Spleen (tissue), 11 donors: Measurements from ENCODE around the gene MON2. TPM values are rescaled to one million over a fixed set of nuclear protein-coding genes. Genes with fewer than 3 reads are reported as not detected.

Experiments used
- DNase-seq: peaks from one replicate; pipeline ENCODE4 v3.0.0-alpha.2; 2020
- H3K27ac ChIP-seq, 8 donors: fragments of 200-600 bp; sonication (generic) in 7 of 8; 1 replicate in 4 of 8; 2 replicates in 4 of 8; pipeline versions ENCODE4 v1.5.0 to v1.8.0; 2016 to 2021; ENCODE audit warnings: inconsistent platforms in 4 of 8, mild to moderate bottlenecking in 4 of 8, moderate library complexity in 1 of 8
- H3K27me3 ChIP-seq, 7 donors: fragments of 200-600 bp; sonication (generic) in 6 of 7; replicated peaks in 1 of 7; 1 replicate in 4 of 7; 2 replicates in 3 of 7; pipeline versions ENCODE4 v1.5.0 to v1.8.0; 2016 to 2021; ENCODE audit warnings: inconsistent platforms in 3 of 7, mild to moderate bottlenecking in 1 of 7
- H3K36me3 ChIP-seq, 6 donors: fragments of 200-600 bp; sonication (generic) in 5 of 6; 1 replicate in 4 of 6; 2 replicates in 2 of 6; pipeline versions ENCODE4 v1.5.0 to v1.8.0; 2016 to 2021; ENCODE audit warnings: inconsistent platforms in 2 of 6
- H3K4me1 ChIP-seq, 6 donors: fragments of 200-600 bp; sonication (generic) in 5 of 6; 1 replicate in 3 of 6; 2 replicates in 3 of 6; pipeline versions ENCODE4 v1.5.0 to v1.8.0; 2016 to 2021; ENCODE audit warnings: inconsistent platforms in 3 of 6
- H3K4me3 ChIP-seq, 8 donors: fragments of 200-600 bp; sonication (generic) in 7 of 8; 1 replicate in 4 of 8; 2 replicates in 4 of 8; pipeline versions ENCODE4 v1.5.0 to v1.8.0; 2016 to 2021; ENCODE audit warnings: inconsistent platforms in 4 of 8, mild to moderate bottlenecking in 4 of 8, moderate library complexity in 2 of 8
- H3K9me3 ChIP-seq, 8 donors: fragments of 200-600 bp; sonication (generic) in 7 of 8; 1 replicate in 4 of 8; 2 replicates in 4 of 8; pipeline versions ENCODE4 v1.5.0 to v1.8.0; 2016 to 2021; ENCODE audit warnings: inconsistent platforms in 4 of 8
- CTCF ChIP-seq, 11 experiments: fragments of 200-600 bp in 7 of 11; fragments of 450-650 bp in 4 of 11; sonication (generic) in 4 of 11; IDR thresholded peaks in 8 of 11; conservative IDR thresholded peaks in 3 of 11; 1 replicate in 7 of 11; 2 replicates in 4 of 11; pipeline versions ENCODE4 v1.4.0 to v1.8.0; 2016 to 2021; ENCODE audit warnings: antibody characterized with exemption in 11 of 11, inconsistent platforms in 4 of 11, mild to moderate bottlenecking in 1 of 11
- POLR2A ChIP-seq, 3 donors: fragments of 450-650 bp; IDR thresholded peaks; one replicate each; pipeline ENCODE4 v1.5.1; 2017; ENCODE audit warnings: antibody characterized with exemption in 3 of 3, mild to moderate bottlenecking in 1 of 3
- POLR2AphosphoS5 ChIP-seq, 3 donors: sonication (generic); formaldehyde crosslinking; IDR thresholded peaks; one replicate each; pipeline ENCODE4 v1.5.1; 2017; ENCODE audit warnings: antibody characterized with exemption in 3 of 3
- WGBS, 5 donors: extraction: QIAGEN DNeasy Blood & Tissue Kit in 3 of 5; methylation state at CpG; one replicate each; pipeline versions ENCODE4 v1.1.5 to v1.1.7; 2013 to 2018; 5-methylcytosine and 5-hydroxymethylcytosine counted together
- intact Hi-C: fragments of 100-400 bp; cut with DNase I; formaldehyde crosslinking; loops from one replicate; pipeline ENCODE4 v1.15.0; 2023; ENCODE audit warnings: low total_unique reads
- polyA plus RNA-seq, 3 donors: library from polyadenylated mRNA; stranded (reverse); fragments of 200-250 nt; gene quantifications; one replicate each; pipeline ENCODE4 v1.2.1, GENCODE V29; 2013
- total RNA-seq, 7 donors: library from RNA; depleted of rRNA in 3 of 7; stranded (reverse); fragments of >200 nt in 3 of 7; fragmentation: NEBNext Ultra II Directional in 4 of 7; extraction: Animal tissue kit (Norgen Biotek cat#: 25700) in 4 of 7; gene quantifications; one replicate each; pipeline versions ENCODE4 v1.1.0 to v1.2.1, GENCODE V29; 2016 to 2021
- donor health status: healthy with polysubstance abuse.
- donor health status: DM: no; HTN: no; CAD: no; lungs with moderate emphysema.
- donor health status: DM: no; HTN: no; CAD: no.
- donor health status: Bipolar disorder and iron deficiency.
- donor health status: healthy.
- donor health status: DM: no; HTN: no; CAD: no.
- donor health status: DM: yes; HTN: yes; CAD: no.

Gene MON2
- total and polyA plus RNA-seq, 10 donors: 10.8 to 181 (median 82.0) TPM

GRCh38 chr12:62602255-62603060, 135.8 kb downstream of the MON2 start:
- peaks cover 0 to 47% (median 32%) of the 10 kb centered on the region in 6 donors for H3K4me1 ChIP-seq
- TF ChIP-seq POLR2AphosphoS5 (IDR thresholded peaks at IDR 0.05) (peak; percentile 88 to 92 (median 91)), CTCF (IDR thresholded peaks at IDR 0.05 in 8 of 11, conservative IDR thresholded peaks at IDR 0.05 in 3 of 11) (no peak), POLR2A (IDR thresholded peaks at IDR 0.05) (peak in 2 of 3 donors; percentile 54 to 66)
- WGBS, 5 donors: 0 to 1% (median 1%) methylated on average over 27 to 66 of the region's 66 CpGs
- no peaks in the 10 kb centered on the region for H3K27me3 ChIP-seq
- H3K9me3 ChIP-seq: no peaks in the 10 kb centered on the region
- DNase-seq: peak; percentile 97
- H3K36me3 ChIP-seq: no peaks in the 10 kb centered on the region
- intact Hi-C loops: no loop called here
- peak overlapping the region; percentile 72 to 92 (median 78) for H3K4me3 ChIP-seq
- peak overlapping the region; percentile 91 to 100 (median 99) for H3K27ac ChIP-seq

GRCh38 chr12:62603061-62603810, 136.6 kb downstream of the MON2 start:
- H3K27ac ChIP-seq: peak overlapping the region; percentile 91 to 100 (median 99)
- H3K4me3 ChIP-seq: peak overlapping the region; percentile 72 to 92 (median 78)
- 0 to 1% (median 0%) methylated on average over 24 to 94 of the region's 94 CpGs for WGBS, 5 donors
- no peaks in the 10 kb centered on the region for H3K9me3 ChIP-seq
- TF ChIP-seq POLR2AphosphoS5 (IDR thresholded peaks at IDR 0.05) (peak; percentile 80 to 88 (median 86)), POLR2A (IDR thresholded peaks at IDR 0.05) (peak in 2 of 3 donors; percentile 43 to 48), CTCF (IDR thresholded peaks at IDR 0.05 in 8 of 11, conservative IDR thresholded peaks at IDR 0.05 in 3 of 11) (peak in 10 of 11 experiments; percentile 21 to 79 (median 58))
- peaks cover 0 to 47% (median 32%) of the 10 kb centered on the region in 6 donors for H3K4me1 ChIP-seq
- H3K36me3 ChIP-seq: no peaks in the 10 kb centered on the region
- intact Hi-C loops: no loop called here
- H3K27me3 ChIP-seq: no peaks in the 10 kb centered on the region
- peak; percentile 97 for DNase-seq

DNA sequence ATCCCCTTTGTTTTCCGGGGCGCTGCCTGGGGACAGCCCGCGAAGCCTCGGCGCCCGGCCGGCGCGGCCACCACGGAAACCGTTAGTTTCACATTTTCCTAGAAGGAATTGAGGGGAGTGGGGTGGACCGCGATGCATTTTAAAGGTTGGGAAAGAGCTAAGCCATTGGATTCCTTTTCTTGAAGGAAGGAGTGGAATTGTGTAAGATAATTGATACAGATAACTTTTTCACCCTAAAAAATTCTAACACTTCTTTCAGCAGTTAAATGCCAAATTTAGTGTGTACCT, 137.1 kb downstream of the MON2 start:
- peak overlapping the region; percentile 91 to 100 (median 99) for H3K27ac ChIP-seq
- H3K27me3 ChIP-seq: no peaks in the 10 kb centered on the region
- peak overlapping the region; percentile 72 to 92 (median 78) for H3K4me3 ChIP-seq
- H3K4me1 ChIP-seq: peaks cover 0 to 47% (median 32%) of the 10 kb centered on the region in 6 donors
- 0 to 1% (median 0%) methylated on average over 14 of the region's 14 CpGs for WGBS, 5 donors
- DNase-seq: no peak
- no peak for TF ChIP-seq POLR2AphosphoS5 (IDR thresholded peaks at IDR 0.05)
- no peaks in the 10 kb centered on the region for H3K36me3 ChIP-seq
- intact Hi-C loops: no loop called here
- H3K9me3 ChIP-seq: no peaks in the 10 kb centered on the region

DNA sequence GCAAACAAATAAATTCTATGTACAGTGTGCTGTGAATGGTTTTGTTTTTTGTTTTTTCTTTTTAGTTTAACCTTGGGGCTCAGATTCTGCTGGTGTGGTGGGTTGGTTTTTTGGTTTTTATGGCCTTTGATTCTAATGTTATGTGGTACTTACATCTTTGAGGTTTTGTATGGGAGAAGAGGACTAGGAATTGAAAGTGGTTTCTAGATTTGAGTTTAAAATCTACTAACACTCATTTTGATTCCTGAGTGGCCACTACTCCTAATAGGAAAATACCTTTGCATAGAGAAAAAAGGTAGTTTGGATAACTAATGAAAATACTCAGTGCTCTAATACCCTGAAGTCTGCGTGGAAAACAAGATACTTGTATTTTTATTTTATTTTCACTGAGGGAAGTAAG, 137.7 kb downstream of the MON2 start:
- no peaks in the 10 kb centered on the region for H3K36me3 ChIP-seq
- H3K27me3 ChIP-seq: no peaks in the 10 kb centered on the region
- H3K4me3 ChIP-seq: peak overlapping the region; percentile 72 to 92 (median 78)
- no peak for TF ChIP-seq CTCF (IDR thresholded peaks at IDR 0.05 in 8 of 11, conservative IDR thresholded peaks at IDR 0.05 in 3 of 11)
- no peak for TF ChIP-seq POLR2A (IDR thresholded peaks at IDR 0.05)
- no peak for TF ChIP-seq POLR2AphosphoS5 (IDR thresholded peaks at IDR 0.05)
- WGBS, 5 donors: 49 to 65% (median 58%) methylated on average over 1 of the region's 1 CpG
- H3K4me1 ChIP-seq: peaks cover 0 to 47% (median 32%) of the 10 kb centered on the region in 6 donors
- intact Hi-C loops: no loop called here
- DNase-seq: no peak
- H3K27ac ChIP-seq: peak overlapping the region; percentile 91 to 100 (median 99)
- no peaks in the 10 kb centered on the region for H3K9me3 ChIP-seq
